Gastrocnemius medialis (tissue), 4 donors: ENCODE results near the gene SUOX. TPM values are rescaled to one million over a fixed set of nuclear protein-coding genes. Genes with fewer than 3 reads are reported as not detected.
A peak's percentile ranks its signal among the peaks of the same experiment; 100 is the strongest.

Source experiments
- ATAC-seq, 2 donors: fragments of 150-250 bp; one replicate each; pipeline ENCODE4 v1.9.1; 2016
- DNase-seq, 2 donors: peaks; one replicate each; pipeline ENCODE4 v3.0.0-alpha.2; 2019
- H3K27ac ChIP-seq, 4 donors: fragments of 200-600 bp; sonication (generic); 1 replicate in 1 of 4; 2 replicates in 3 of 4; pipeline ENCODE4 v1.5.1; 2016 to 2018; ENCODE audit warnings: mild to moderate bottlenecking in 2 of 4, moderate library complexity in 1 of 4
- H3K27me3 ChIP-seq, 3 donors: fragments of 200-600 bp; sonication (generic) in 2 of 3; 1 replicate in 1 of 3; 2 replicates in 2 of 3; pipeline versions ENCODE4 v1.5.1 to v1.6.0; 2016 to 2019; ENCODE audit warnings: mild to moderate bottlenecking in 1 of 3, moderate library complexity in 1 of 3
- H3K36me3 ChIP-seq, 2 donors: fragments of 200-600 bp; sonication (generic) in 1 of 2; one replicate each; pipeline ENCODE4 v1.5.1; 2017 to 2018
- H3K4me1 ChIP-seq, 2 donors: fragments of 200-600 bp; sonication (generic) in 1 of 2; one replicate each; pipeline ENCODE4 v1.5.1; 2016 to 2017; ENCODE audit warnings: mild to moderate bottlenecking in 2 of 2
- H3K4me3 ChIP-seq, 4 donors: fragments of 200-600 bp; sonication (generic) in 3 of 4; 1 replicate in 1 of 4; 2 replicates in 3 of 4; pipeline ENCODE4 v1.5.1; 2016 to 2019; ENCODE audit warnings: mild to moderate bottlenecking in 2 of 4
- H3K9me3 ChIP-seq, 3 donors: fragments of 200-600 bp; sonication (generic) in 2 of 3; 1 replicate in 1 of 3; 2 replicates in 2 of 3; pipeline ENCODE4 v1.5.1; 2016 to 2019
- POLR2A ChIP-seq, 2 donors: fragments of 450-650 bp; IDR thresholded peaks; one replicate each; pipeline ENCODE4 v1.6.1; 2017; ENCODE audit warnings: antibody characterized with exemption in 2 of 2, mild to moderate bottlenecking in 2 of 2, moderate library complexity in 2 of 2
- in situ Hi-C, 4 donors: fragments of 200-750 bp; cut with MboI; loops; one replicate each; pipeline versions ENCODE4 v1.15.0 to v1.8.0; 2017; ENCODE audit warnings: low sequenced_read_pairs in 4 of 4
- intact Hi-C: fragments of 100-400 bp; cut with DNase I; formaldehyde crosslinking; loops from one replicate; pipeline ENCODE4 v1.15.1; 2023; ENCODE audit warnings: low total_unique reads
- total RNA-seq, 4 donors: library from RNA; depleted of rRNA; stranded (reverse); fragments of >200 nt; gene quantifications; one replicate each; pipeline versions ENCODE4 v1.1.0 to v1.2.3, GENCODE V29; 2016
- TF ChIP-seq, protein P1 (sequence below), 5 experiments: fragments of 450-650 bp in 3 of 5; fragments of 200-600 bp in 2 of 5; sonication (generic) in 2 of 5; IDR thresholded peaks in 4 of 5; conservative IDR thresholded peaks in 1 of 5; 1 replicate in 4 of 5; 2 replicates in 1 of 5; pipeline ENCODE4 v1.5.1; 2016 to 2019; ENCODE audit warnings: antibody characterized with exemption in 5 of 5, mild to moderate bottlenecking in 3 of 5, moderate library complexity in 3 of 5

The SUOX gene
- 10 to 100 TPM; 10.1 to 28.1 (median 18.9) TPM for total RNA-seq

DNA sequence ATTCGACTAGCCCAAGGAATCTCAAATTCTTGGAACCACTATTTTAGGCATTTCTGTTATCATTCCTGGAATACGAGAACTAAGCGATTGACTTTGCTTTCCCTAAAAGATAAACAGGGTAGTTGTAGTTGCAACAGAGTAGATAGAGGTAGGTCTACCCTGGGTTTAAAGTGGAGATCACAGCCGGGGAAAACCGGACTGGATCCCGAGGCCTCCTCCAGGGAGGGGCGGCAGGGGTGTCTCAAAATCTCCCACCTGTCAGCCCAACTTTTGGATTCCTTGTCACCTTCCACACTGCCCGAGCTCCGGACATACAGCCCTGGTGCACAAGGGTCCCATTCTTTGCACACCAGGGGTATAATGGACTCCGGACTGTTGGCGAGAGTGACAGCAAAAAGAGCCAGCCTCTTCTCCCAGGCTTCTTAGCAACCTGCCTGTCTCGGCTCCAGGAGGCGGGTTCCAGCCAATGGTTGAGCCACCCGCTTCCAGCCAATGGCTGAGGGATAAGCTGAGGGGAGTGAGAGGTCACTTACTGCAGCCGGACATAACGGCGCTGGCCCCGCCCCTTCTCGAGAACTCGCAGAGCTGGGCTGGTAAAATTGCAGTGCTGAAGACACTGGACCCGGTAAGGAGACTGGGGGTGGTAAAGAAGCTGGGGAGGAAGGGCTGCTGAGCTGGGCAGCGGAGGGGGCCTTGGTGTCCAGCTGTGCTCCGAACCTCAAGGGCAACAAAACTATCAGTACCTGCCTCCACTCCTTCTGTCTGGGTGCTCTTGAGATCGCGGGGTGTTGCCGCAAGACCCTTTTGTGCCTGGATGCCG, at the start of gene SUOX:
TSS of gene SUOX (plus strand) at position 562 of the 820 bp plus-strand sequence. CDS start 4,946 bp downstream, outside the sequence.
- ATAC-seq: peak; percentile 99 to 100
- intact Hi-C loops (loop anchor here (1.0 to 5.0 kb wide), 4 partner anchors 10 to 105 kb away; partner anchors contain the start of genes PA2G4, RAB5B and RPS26), in situ Hi-C loops (loop anchor here in 1 of 4 donors (5.0 kb wide), 1 partner anchor 45 kb away; the partner anchor contains the start of gene RPS26)
- DNase-seq: peak; percentile 97 to 99
- Histone ChIP-seq H3K4me3 (peak within 1 kb of the TSS; percentile 66 to 83 (median 77)), H3K4me1 (peaks cover 12 to 14% of the 10 kb centered on the region in 2 donors), H3K27ac (peak within 1 kb of the TSS; percentile 83 to 96 (median 90)), H3K9me3 (no peaks in the 10 kb centered on the region), H3K27me3 (no peaks in the 10 kb centered on the region), H3K36me3 (peaks cover 3 to 33% of the 10 kb centered on the region in 2 donors)
- TF ChIP-seq, protein P1, sequence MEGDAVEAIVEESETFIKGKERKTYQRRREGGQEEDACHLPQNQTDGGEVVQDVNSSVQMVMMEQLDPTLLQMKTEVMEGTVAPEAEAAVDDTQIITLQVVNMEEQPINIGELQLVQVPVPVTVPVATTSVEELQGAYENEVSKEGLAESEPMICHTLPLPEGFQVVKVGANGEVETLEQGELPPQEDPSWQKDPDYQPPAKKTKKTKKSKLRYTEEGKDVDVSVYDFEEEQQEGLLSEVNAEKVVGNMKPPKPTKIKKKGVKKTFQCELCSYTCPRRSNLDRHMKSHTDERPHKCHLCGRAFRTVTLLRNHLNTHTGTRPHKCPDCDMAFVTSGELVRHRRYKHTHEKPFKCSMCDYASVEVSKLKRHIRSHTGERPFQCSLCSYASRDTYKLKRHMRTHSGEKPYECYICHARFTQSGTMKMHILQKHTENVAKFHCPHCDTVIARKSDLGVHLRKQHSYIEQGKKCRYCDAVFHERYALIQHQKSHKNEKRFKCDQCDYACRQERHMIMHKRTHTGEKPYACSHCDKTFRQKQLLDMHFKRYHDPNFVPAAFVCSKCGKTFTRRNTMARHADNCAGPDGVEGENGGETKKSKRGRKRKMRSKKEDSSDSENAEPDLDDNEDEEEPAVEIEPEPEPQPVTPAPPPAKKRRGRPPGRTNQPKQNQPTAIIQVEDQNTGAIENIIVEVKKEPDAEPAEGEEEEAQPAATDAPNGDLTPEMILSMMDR (IDR thresholded peaks at IDR 0.05 in 4 of 5, conservative IDR thresholded peaks at IDR 0.05 in 1 of 5): no peak
- TF ChIP-seq POLR2A (IDR thresholded peaks at IDR 0.05): peak; percentile 45 to 58

DNA sequence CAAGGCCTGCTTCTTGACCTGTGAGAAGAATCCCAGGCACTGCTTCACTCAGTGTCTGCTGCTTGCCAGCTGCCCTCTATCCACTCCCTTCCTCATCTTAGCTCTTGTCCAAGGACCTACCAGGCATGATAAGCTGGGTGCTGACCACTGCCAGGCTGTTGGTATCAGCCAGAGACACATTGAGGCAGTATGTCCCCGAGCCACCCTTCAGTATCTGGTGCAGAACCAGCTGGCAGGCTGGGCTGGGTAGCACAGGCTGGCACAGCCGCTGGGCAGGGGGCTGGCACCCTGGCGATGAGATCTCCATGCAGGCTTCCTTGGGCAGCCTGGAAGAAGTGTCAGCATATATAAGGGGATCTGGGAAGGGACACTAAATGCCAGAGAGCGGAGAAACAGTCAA, 41.7 kb upstream of the SUOX start:
- in situ Hi-C loops (no loop called here), intact Hi-C loops (no loop called here)
- no peak for ATAC-seq

DNA sequence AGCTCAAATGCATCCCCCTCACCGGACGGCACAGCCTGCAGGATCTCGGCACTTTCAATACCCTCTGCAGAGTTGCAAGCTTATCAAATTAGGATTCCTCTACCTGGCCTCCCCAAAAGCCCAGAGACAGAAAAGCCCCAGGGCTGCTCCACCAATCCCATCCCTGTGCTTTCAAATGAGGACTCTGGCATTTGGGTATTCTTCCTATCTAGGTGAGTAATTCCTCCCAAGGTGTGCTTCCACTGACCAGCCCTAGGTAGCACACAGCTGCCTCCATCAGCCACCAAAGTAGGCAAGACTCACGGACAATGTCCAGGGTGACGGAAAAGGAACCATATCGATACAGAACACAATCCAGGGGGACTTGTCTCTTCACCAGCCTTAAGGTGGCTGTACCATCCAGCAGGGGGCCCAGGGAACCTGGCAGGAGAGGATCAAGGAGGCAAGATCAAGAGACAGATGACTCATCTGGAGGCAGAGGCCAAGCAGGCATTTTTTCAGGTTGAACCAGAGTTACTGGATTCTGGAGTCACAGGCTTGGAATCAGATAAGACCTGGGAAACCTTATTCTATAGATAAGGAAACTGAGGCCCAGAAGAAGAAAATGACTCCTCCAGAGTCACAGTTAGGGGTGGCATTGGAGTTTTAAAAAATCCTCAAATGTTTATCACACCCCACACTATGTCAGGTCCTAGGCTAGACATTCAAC, 41.1 kb upstream of the SUOX start:
- H3K27ac ChIP-seq: no peak overlapping the region
- H3K9me3 ChIP-seq: no peaks in the 10 kb centered on the region
- H3K27me3 ChIP-seq: no peaks in the 10 kb centered on the region
- in situ Hi-C loops (no loop called here), intact Hi-C loops (no loop called here)
- H3K4me3 ChIP-seq: no peak overlapping the region
- H3K4me1 ChIP-seq: no peaks in the 10 kb centered on the region
- ATAC-seq (no peak), DNase-seq (no peak)
- TF ChIP-seq, protein P1 (IDR thresholded peaks at IDR 0.05 in 4 of 5, conservative IDR thresholded peaks at IDR 0.05 in 1 of 5): no peak
- TF ChIP-seq POLR2A (IDR thresholded peaks at IDR 0.05): no peak
- no peaks in the 10 kb centered on the region for H3K36me3 ChIP-seq

More for the DNA sequence above, 41.7 kb upstream of the SUOX start:
- Histone ChIP-seq H3K9me3 (no peaks in the 10 kb centered on the region), H3K36me3 (no peaks in the 10 kb centered on the region), H3K27ac (no peak overlapping the region), H3K27me3 (no peaks in the 10 kb centered on the region), H3K4me3 (no peak overlapping the region), H3K4me1 (no peaks in the 10 kb centered on the region)
- TF ChIP-seq POLR2A (IDR thresholded peaks at IDR 0.05): no peak
- TF ChIP-seq, protein P1 (IDR thresholded peaks at IDR 0.05 in 4 of 5, conservative IDR thresholded peaks at IDR 0.05 in 1 of 5): no peak
- DNase-seq: no peak

DNA sequence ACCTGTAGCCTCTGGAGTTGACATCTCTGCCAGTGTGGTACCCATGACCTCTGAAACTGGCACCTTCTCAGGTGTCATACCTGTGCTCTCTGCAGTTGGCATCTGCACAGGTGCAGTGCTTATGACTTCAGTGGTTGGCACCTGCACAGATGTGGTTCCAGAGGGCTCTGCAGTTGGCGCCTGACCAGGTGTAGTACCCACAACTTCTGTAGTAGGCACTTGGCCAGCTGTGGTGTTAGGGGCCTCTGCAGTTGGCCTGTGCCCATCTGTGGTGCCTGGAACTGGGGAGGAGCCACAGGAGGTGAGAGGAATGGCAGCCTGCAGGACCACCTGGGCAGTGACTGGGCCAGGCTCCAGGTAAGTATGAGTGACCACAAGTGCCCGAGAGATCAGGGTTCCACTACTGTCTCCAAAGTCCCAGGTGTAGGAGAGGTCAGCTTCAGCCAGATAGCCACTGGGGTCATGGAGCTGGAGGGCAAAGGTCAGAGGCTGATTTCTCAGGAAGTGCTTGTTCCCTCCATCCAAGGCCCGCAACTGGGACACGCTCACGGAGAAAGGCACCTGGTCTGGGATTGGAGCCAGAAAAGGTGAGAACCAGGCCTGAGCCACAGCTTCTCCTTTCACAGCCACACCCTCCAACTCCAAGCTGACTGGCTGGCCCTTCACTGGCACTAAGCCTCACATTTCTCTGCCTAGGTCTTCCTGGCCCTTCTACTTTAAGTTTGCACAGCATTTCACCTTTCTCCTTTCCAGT, 39.8 kb upstream of the SUOX start:
- H3K4me1 ChIP-seq: no peaks in the 10 kb centered on the region
- DNase-seq (no peak), ATAC-seq (no peak)
- TF ChIP-seq, protein P1 (IDR thresholded peaks at IDR 0.05 in 4 of 5, conservative IDR thresholded peaks at IDR 0.05 in 1 of 5): no peak
- no peak overlapping the region for H3K27ac ChIP-seq
- intact Hi-C loops (no loop called here), in situ Hi-C loops (no loop called here)
- H3K4me3 ChIP-seq: no peak overlapping the region
- no peaks in the 10 kb centered on the region for H3K9me3 ChIP-seq
- H3K27me3 ChIP-seq: no peaks in the 10 kb centered on the region
- H3K36me3 ChIP-seq: no peaks in the 10 kb centered on the region
